SK-N-SH treated with all-trans-retinoic acid at 6 μM for 48 hours (cell line): ENCODE data around the gene ENTREP3.

ENCODE experiments used
- BACH2 ChIP-seq: fragments of 250-450 bp; sonication (Bioruptor Pico); IDR thresholded peaks from 2 replicates; pipeline ENCODE4 v1.9.0; 2021; ENCODE audit warnings: mild to moderate bottlenecking, borderline replicate concordance
- CSDC2 ChIP-seq: fragments of 250-450 bp; sonication (Bioruptor Pico); IDR thresholded peaks from 2 replicates; pipeline ENCODE4 v1.5.0; 2020; ENCODE audit warnings: mild to moderate bottlenecking, moderate library complexity
- ISL1 ChIP-seq: fragments of 250-450 bp; sonication (Bioruptor Pico); IDR thresholded peaks from 2 replicates; pipeline ENCODE4 v2.1.2; 2022; ENCODE audit warnings: mild to moderate bottlenecking, moderate library complexity
- RARB ChIP-seq: fragments of 250-450 bp; sonication (Bioruptor Pico); IDR thresholded peaks from 2 replicates; pipeline ENCODE4 v1.8.0; 2021; ENCODE audit warnings: mild to moderate bottlenecking, moderate library complexity
- SNAI2 ChIP-seq: fragments of 250-450 bp; sonication (Bioruptor Pico); IDR thresholded peaks from 2 replicates; pipeline ENCODE4 v1.5.0; 2020; ENCODE audit warnings: mild to moderate bottlenecking, moderate library complexity
- TOX ChIP-seq: fragments of 250-450 bp; sonication (Bioruptor Pico); IDR thresholded peaks from 2 replicates; pipeline ENCODE4 v1.8.0; 2021; ENCODE audit warnings: mild to moderate bottlenecking, moderate library complexity, borderline replicate concordance
- ZC3H10 ChIP-seq: fragments of 250-450 bp; sonication (Bioruptor Pico); IDR thresholded peaks from 2 replicates; pipeline ENCODE4 v1.5.1; 2021; ENCODE audit warnings: mild to moderate bottlenecking, moderate library complexity
- ZFP3 ChIP-seq: fragments of 250-450 bp; sonication (Bioruptor Pico); IDR thresholded peaks from 2 replicates; pipeline ENCODE4 v1.5.0; 2020; ENCODE audit warnings: mild to moderate bottlenecking, moderate library complexity
- ZFP30 ChIP-seq: fragments of 450-650 bp; formaldehyde crosslinking; IDR thresholded peaks from 2 replicates; pipeline ENCODE4 v1.5.0; 2022; ENCODE audit warnings: mild to moderate bottlenecking, moderate library complexity
- ZNF8 ChIP-seq: fragments of 450-650 bp; formaldehyde crosslinking; IDR thresholded peaks from 2 replicates; pipeline ENCODE4 v1.5.0; 2020; ENCODE audit warnings: mild to moderate bottlenecking, moderate library complexity
- TF ChIP-seq, protein P1 (sequence below): fragments of 250-450 bp; sonication (Bioruptor Pico); IDR thresholded peaks from 2 replicates; pipeline ENCODE4 v1.5.1; 2021; ENCODE audit warnings: mild to moderate bottlenecking, moderate library complexity
- TF ChIP-seq, protein P2 (sequence below): fragments of 250-450 bp; sonication (Bioruptor Pico); IDR thresholded peaks from 2 replicates; pipeline ENCODE4 v1.5.1; 2020; ENCODE audit warnings: low read depth, mild to moderate bottlenecking, moderate library complexity
- TF ChIP-seq, protein P3 (sequence below): fragments of 250-450 bp; sonication (Bioruptor Pico); IDR thresholded peaks from 2 replicates; pipeline ENCODE4 v1.8.0; 2020; ENCODE audit warnings: mild to moderate bottlenecking, moderate library complexity, borderline replicate concordance
- TF ChIP-seq, protein P4 (sequence below): fragments of 250-450 bp; sonication (Bioruptor Pico); IDR thresholded peaks from 2 replicates; pipeline ENCODE4 v1.8.0; 2021; ENCODE audit warnings: low read depth, mild to moderate bottlenecking, moderate library complexity, borderline replicate concordance

DNA sequence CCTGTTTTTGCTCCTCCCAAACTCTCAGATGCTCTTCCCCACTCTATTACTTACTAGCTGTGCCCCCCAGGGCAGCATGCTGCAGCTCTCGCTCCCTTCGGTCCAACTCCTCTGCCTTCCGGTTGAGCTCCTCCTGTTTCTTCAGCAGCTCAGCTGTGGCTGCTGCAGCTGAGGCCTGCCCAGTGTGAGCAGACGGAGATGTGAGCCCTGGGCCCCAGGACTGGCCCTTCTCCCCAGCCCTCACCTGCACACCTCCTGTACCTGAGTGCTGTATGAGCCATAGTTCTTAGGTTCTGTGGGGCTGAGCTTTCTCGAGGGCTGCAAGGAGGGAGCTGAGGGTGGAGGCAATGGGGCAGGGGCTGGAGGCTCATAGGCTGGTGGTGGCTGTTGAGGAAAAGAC is 5.0 kb upstream of the ENTREP3 start:
- TF ChIP-seq RARB (CRISPR knock-in tag) (no peak), ZFP3 (no peak), ZNF8 (no peak), ZC3H10 (CRISPR knock-in tag) (no peak), ZFP30 (no peak), CSDC2 (CRISPR knock-in tag) (no peak), SNAI2 (CRISPR knock-in tag) (no peak), TOX (no peak), BACH2 (CRISPR knock-in tag) (no peak), ISL1 (CRISPR knock-in tag) (no peak)
- TF ChIP-seq, protein P1, sequence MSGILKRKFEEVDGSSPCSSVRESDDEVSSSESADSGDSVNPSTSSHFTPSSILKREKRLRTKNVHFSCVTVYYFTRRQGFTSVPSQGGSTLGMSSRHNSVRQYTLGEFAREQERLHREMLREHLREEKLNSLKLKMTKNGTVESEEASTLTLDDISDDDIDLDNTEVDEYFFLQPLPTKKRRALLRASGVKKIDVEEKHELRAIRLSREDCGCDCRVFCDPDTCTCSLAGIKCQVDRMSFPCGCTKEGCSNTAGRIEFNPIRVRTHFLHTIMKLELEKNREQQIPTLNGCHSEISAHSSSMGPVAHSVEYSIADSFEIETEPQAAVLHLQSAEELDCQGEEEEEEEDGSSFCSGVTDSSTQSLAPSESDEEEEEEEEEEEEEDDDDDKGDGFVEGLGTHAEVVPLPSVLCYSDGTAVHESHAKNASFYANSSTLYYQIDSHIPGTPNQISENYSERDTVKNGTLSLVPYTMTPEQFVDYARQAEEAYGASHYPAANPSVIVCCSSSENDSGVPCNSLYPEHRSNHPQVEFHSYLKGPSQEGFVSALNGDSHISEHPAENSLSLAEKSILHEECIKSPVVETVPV (CRISPR knock-in tag), result no peak
- TF ChIP-seq, protein P2, sequence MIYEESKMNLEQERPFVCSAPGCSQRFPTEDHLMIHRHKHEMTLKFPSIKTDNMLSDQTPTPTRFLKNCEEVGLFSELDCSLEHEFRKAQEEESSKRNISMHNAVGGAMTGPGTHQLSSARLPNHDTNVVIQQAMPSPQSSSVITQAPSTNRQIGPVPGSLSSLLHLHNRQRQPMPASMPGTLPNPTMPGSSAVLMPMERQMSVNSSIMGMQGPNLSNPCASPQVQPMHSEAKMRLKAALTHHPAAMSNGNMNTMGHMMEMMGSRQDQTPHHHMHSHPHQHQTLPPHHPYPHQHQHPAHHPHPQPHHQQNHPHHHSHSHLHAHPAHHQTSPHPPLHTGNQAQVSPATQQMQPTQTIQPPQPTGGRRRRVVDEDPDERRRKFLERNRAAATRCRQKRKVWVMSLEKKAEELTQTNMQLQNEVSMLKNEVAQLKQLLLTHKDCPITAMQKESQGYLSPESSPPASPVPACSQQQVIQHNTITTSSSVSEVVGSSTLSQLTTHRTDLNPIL, result no peak
- TF ChIP-seq, protein P3, sequence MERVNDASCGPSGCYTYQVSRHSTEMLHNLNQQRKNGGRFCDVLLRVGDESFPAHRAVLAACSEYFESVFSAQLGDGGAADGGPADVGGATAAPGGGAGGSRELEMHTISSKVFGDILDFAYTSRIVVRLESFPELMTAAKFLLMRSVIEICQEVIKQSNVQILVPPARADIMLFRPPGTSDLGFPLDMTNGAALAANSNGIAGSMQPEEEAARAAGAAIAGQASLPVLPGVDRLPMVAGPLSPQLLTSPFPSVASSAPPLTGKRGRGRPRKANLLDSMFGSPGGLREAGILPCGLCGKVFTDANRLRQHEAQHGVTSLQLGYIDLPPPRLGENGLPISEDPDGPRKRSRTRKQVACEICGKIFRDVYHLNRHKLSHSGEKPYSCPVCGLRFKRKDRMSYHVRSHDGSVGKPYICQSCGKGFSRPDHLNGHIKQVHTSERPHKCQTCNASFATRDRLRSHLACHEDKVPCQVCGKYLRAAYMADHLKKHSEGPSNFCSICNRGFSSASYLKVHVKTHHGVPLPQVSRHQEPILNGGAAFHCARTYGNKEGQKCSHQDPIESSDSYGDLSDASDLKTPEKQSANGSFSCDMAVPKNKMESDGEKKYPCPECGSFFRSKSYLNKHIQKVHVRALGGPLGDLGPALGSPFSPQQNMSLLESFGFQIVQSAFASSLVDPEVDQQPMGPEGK, result no peak
- TF ChIP-seq, protein P4, sequence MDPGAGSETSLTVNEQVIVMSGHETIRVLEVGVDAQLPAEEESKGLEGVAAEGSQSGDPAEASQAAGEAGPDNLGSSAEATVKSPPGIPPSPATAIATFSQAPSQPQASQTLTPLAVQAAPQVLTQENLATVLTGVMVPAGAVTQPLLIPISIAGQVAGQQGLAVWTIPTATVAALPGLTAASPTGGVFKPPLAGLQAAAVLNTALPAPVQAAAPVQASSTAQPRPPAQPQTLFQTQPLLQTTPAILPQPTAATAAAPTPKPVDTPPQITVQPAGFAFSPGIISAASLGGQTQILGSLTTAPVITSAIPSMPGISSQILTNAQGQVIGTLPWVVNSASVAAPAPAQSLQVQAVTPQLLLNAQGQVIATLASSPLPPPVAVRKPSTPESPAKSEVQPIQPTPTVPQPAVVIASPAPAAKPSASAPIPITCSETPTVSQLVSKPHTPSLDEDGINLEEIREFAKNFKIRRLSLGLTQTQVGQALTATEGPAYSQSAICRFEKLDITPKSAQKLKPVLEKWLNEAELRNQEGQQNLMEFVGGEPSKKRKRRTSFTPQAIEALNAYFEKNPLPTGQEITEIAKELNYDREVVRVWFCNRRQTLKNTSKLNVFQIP (CRISPR knock-in tag), result no peak
